ENCODE data around the gene JUP. TPM values are rescaled to one million over a fixed set of nuclear protein-coding genes. Genes with fewer than 3 reads are reported as not detected.
"Not testable (repeated sequence)": the region's sequence is repeated elsewhere in the genome, so short reads cannot be mapped to it uniquely, and the experiment has no call there.

The JUP gene
- total RNA-seq, 1 donor from 2014 or later = 92.5 TPM

- no peak overlapping the region for H3K27ac ChIP-seq
- TF ChIP-seq, protein P1, sequence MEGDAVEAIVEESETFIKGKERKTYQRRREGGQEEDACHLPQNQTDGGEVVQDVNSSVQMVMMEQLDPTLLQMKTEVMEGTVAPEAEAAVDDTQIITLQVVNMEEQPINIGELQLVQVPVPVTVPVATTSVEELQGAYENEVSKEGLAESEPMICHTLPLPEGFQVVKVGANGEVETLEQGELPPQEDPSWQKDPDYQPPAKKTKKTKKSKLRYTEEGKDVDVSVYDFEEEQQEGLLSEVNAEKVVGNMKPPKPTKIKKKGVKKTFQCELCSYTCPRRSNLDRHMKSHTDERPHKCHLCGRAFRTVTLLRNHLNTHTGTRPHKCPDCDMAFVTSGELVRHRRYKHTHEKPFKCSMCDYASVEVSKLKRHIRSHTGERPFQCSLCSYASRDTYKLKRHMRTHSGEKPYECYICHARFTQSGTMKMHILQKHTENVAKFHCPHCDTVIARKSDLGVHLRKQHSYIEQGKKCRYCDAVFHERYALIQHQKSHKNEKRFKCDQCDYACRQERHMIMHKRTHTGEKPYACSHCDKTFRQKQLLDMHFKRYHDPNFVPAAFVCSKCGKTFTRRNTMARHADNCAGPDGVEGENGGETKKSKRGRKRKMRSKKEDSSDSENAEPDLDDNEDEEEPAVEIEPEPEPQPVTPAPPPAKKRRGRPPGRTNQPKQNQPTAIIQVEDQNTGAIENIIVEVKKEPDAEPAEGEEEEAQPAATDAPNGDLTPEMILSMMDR (IDR thresholded peaks at IDR 0.05) = no peak
- intact Hi-C loops (cut with DNase I) = no loop called here
Observed at GRCh38 chr17:41779954-41780353, 6.6 kb downstream of the JUP start.

GRCh38 chr17:41777574-41778188 is 8.8 kb downstream of the JUP start:
- TF ChIP-seq, protein P1 (IDR thresholded peaks at IDR 0.05) = no peak
- H3K36me3 ChIP-seq = peaks cover 2% of the 10 kb centered on the region
- DNase-seq = peak; percentile 71
- H3K4me3 ChIP-seq = no peak overlapping the region
- peak; percentile 82 to 85 for ATAC-seq
- H3K4me1 ChIP-seq = peaks cover 91% of the 10 kb centered on the region
- peak overlapping the region; percentile 83 for H3K27ac ChIP-seq
- no peaks in the 10 kb centered on the region for H3K27me3 ChIP-seq (ENCODE audit: low read depth)
- intact Hi-C loops (cut with DNase I) = no loop called here
- no peaks in the 10 kb centered on the region for H3K9me3 ChIP-seq

More at GRCh38 chr17:41779954-41780353, 6.6 kb downstream of the JUP start:
- no peaks in the 10 kb centered on the region for H3K27me3 ChIP-seq (ENCODE audit: low read depth)
- H3K9me3 ChIP-seq = no peaks in the 10 kb centered on the region
- no peak for ATAC-seq
- H3K4me3 ChIP-seq = no peak overlapping the region
- H3K4me1 ChIP-seq = peaks cover 91% of the 10 kb centered on the region
- DNase-seq = no peak
- H3K36me3 ChIP-seq = no peaks in the 10 kb centered on the region

DNA sequence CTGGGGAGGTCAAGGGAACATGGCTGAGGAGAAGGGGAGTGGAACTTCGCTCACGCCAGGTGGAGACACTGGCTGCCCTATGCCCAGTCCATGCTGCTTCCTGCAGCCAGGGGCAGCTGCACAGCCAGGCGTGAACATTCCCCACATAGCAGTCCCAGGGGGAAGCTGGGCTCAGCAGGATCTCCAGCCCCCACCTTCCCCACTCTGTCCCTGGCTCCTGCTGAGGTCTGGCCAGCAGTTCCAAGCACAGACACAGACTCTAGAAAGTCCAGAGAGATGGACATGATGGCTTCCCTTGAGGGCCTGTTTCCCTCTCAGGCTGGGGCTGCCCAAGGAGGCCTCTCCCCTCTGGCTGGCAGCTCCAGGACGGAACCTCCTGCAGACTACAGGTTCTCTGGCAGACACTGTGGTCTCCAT is 9.3 kb downstream of the JUP start:
- Histone ChIP-seq H3K4me3 (no peak overlapping the region), H3K27me3 (ENCODE audit: low read depth) (no peaks in the 10 kb centered on the region), H3K27ac (peak overlapping the region; percentile 83), H3K9me3 (no peaks in the 10 kb centered on the region), H3K36me3 (peaks cover 5% of the 10 kb centered on the region), H3K4me1 (peaks cover 91% of the 10 kb centered on the region)
- ATAC-seq (peak; percentile 37 to 52), DNase-seq (no peak)
- intact Hi-C loops (cut with DNase I) = no loop called here
- TF ChIP-seq, protein P1 (IDR thresholded peaks at IDR 0.05) = no peak

DNA sequence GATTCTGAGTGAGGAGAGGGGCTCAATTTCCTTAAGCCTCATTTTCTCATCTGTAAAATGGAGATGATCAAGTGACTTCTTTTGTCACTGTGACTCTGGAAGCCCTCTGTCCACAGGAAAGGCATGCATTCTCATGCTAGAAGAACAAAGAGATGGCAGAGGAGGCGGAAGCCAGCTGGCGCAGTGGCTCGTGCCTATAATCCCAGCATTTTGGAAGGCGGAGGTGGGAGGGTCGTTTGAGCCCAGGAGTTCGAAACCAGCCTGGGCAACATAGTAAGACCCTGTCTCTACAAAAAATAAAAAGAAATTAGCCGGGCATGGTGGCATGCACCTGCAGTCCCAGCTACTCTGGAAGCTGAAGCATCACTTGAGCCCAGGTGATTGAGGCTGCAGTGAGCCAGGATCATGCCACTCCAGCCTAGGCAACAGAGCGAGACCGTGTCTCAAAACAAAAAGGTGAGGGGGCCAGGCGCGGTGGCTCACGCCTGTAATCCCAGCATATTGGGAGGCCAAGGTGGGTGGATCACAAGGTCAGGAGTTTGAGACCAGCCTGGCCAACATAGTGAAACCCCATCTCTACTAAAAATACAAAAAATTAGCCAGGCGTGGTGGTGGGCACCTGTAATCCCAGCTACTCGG is 10.1 kb downstream of the JUP start:
- Histone ChIP-seq H3K27ac (peak overlapping the region; percentile 83), H3K4me1 (peaks cover 89% of the 10 kb centered on the region)
- H3K27me3 ChIP-seq (ENCODE audit: low read depth); H3K36me3 ChIP-seq; H3K9me3 ChIP-seq; H3K4me3 ChIP-seq; intact Hi-C loops (cut with DNase I); DNase-seq; ATAC-seq: not testable (repeated sequence)

- H3K27me3 ChIP-seq (ENCODE audit: low read depth) = no peaks in the 10 kb centered on the region
- H3K4me1 ChIP-seq = peaks cover 86% of the 10 kb centered on the region
- peak overlapping the region; percentile 0 for H3K4me3 ChIP-seq
- TF ChIP-seq, protein P1 (IDR thresholded peaks at IDR 0.05) = no peak
- DNase-seq = no peak
- intact Hi-C loops (cut with DNase I) = no loop called here
- peak overlapping the region; percentile 83 for H3K27ac ChIP-seq
- ATAC-seq = no peak
- peaks cover 15% of the 10 kb centered on the region for H3K36me3 ChIP-seq
- no peaks in the 10 kb centered on the region for H3K9me3 ChIP-seq
Observed at GRCh38 chr17:41775394-41776226, 10.9 kb downstream of the JUP start.

Measured in lower lobe of right lung (tissue), 2 donors.